AG20443 (cell line): ENCODE measurements around the gene KIF7.

Experiments used
- DNase-seq: peaks from one replicate; pipeline ENCODE4 v3.0.0; 2012; ENCODE audit warnings: low spot score, mixed read lengths

KIF7 gene

GRCh38 chr15:89669309-89669865, 14.1 kb upstream of the KIF7 start:
- no peak for DNase-seq

DNA sequence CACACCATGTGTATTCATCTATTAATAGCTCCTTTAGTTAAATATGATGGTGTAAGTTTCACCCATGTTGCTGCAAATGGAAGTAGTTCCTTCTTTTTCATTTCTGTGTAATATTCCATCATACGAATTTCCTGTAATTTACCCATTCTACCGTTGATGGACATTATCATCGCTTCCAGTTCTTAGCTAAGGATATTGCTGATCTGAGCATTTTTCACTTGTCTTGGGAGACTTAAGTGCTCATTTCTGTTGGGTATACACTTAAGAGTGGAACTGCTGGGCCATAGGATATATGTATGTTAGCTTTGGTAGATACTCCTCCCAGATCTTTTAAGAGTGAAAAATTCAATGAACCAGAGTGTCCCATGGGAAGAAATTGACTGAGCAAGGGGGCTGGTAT, 12.9 kb upstream of the KIF7 start:
- DNase-seq: no peak

DNA sequence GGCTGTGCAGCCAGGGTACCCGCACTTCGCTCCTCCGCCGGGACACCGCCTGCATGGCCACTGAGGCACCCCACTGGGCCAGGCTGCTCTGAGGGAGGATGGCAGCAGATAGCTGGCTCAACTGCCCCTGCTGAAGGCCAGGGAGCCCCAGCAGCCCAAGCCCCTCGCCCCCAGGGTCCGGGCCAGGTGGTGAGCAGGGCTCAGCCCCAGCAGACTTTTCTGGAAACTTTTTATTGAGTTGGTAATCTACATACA, 12.4 kb upstream of the KIF7 start:
- no peak for DNase-seq

DNA sequence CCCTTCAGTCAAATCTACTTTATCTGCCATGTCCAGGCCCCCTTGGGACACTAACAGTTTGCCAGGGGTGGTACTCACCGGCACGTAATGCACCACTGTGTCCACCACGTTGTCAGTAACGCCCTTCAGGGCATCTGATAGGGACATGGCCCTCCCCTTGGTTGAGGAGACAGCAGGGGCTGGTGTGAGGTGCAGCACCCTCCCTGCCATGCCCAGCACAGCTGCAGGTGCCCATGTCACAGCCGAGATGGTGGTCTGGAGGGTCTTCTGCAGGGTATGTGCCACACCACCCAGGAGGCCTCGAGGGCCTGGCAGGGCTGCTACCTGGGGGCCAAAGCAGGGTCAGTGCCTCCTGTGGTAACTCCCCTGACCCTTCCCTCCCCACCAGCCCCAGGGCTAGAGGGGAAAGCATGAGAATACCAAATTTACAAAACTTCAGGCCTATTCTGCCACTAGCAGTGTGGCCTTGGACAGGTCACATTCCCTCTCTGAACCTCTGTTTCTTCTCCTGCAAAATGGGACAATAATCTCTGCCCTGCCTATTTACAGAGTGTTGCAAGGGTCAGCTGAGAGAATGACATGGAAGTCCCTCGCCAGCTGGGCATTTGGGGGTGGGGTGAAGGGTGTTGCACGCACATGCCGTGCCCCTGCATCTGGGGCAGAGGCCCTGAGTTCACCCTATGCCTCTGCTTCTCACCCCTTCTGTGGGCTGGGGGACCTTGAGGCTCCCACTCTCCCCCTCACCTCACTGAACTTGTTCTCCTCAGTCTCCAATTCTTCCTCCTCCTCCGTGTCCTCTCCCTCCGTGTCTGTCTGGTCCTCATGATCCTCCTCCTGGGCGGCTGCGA, 11.8 kb upstream of the KIF7 start:
- DNase-seq: no peak

GRCh38 chr15:89666184-89666857, 11.1 kb upstream of the KIF7 start:
- no peak for DNase-seq

DNA sequence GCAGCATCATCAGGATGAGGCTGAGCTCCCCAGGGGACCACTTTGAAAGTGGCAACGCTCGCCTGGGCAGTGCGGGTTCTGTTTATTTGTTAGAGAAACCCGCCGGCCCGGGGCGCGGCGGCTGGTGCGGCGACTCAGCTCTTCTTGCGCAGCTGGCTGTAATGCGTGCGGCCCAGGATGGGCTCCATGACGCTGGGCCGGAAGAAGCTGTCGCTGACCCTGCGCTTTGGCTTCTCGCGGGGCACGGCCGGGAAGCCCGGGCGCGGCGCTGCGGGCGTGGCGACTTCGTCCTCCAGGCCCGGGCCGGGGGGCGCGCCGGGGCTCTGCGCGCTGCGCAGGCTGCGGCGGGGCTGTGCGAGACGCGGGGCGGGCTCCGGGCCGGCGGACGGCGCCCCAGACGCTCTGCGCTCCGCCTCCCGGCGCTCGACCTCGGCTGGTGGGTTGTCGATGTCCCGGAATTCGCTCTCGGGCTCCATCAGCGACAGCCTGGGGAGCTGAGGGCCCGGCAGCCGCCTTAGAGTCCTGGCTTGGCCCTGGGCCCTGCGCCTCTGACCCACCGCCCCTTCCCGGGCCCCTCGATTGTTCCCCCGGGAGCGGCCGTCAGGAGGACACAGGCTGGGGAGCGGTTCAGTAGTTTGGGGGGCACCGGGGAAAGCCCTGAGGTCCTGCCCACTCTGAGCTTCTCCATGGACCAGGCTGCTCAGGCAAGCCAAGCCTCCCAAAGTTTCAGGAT, 10.3 kb upstream of the KIF7 start:
- DNase-seq: peak; percentile 86

GRCh38 chr15:89664441-89665350, 9.4 kb upstream of the KIF7 start:
- no peak for DNase-seq

DNA sequence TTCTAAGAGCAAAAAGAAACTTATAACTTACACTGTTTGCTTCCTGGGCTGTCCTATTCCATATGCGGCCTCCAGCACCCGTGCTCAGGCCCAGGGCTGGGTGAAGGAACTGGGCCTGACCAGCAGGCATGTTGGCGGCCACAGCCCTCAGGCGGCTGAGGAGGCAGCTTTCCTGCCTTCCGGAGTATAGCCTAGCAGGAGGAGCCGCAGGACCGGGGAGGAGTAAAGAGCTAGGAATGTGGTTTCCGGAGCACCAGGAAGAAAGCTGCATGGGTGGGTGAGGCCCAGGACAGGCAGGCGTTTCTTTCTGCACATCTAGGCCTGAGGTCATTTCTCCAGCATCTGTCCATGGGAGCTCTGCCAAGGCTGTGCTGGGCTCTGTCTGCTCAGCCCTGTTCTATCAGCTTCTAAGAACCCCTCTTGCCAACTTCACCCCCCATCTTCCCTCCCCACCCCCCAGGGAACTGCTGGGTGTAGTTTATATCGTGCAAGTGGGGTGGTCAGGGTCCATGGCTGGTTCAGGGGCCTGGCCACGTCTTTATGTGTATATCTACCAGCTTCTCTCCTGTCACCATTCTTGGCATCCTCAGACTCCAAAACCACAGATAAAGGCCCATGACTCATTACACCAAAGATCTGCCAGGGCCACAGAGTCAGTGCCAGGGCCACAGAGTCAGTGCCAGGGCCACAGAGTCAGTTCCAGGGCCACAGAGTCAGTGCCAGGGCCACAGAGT, 7.8 kb upstream of the KIF7 start:
- DNase-seq: peak; percentile 96

DNA sequence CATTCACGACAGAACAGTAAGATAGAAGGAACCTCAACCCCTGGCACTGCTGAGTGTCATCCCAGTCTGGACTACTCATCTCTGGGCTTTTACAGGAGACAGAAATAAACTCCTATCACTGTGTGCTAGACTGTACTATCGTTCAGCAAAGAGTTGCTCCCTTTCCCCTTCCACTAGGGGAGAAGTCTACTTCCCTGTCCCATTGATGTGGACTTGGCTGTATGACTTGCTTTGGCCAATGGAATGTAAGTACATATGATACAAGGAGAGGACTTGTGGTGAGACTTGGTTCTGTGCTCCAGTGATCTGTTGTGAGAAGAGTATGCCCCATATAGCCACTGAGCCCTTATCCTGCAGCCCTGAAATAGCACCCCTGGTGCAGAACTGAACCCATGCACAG, 5.3 kb upstream of the KIF7 start:
- DNase-seq: no peak

DNA sequence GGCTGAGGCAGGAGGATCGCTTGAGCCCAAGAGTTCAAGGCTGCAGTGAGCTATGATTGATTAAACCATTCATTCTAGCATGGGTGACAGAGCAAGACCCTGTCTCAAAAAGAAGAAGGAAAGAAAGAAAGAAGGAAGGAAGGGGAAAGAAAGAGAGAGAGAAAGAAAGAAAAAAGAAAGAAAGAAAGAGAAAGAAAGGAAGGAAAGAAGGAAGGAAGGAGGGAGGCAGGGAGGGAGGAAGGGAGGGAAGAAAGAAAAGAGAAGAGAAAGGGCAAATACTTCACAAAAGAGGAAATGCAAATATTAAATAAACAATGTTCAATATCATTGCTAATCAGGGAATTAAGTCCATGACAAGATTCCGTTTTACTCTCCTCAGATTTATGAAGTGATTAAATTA, 4.0 kb upstream of the KIF7 start:
- DNase-seq: no peak

- DNase-seq: no peak
These were observed 2.5 kb upstream of the KIF7 start for GRCh38 chr15:89657686-89658200.

DNA sequence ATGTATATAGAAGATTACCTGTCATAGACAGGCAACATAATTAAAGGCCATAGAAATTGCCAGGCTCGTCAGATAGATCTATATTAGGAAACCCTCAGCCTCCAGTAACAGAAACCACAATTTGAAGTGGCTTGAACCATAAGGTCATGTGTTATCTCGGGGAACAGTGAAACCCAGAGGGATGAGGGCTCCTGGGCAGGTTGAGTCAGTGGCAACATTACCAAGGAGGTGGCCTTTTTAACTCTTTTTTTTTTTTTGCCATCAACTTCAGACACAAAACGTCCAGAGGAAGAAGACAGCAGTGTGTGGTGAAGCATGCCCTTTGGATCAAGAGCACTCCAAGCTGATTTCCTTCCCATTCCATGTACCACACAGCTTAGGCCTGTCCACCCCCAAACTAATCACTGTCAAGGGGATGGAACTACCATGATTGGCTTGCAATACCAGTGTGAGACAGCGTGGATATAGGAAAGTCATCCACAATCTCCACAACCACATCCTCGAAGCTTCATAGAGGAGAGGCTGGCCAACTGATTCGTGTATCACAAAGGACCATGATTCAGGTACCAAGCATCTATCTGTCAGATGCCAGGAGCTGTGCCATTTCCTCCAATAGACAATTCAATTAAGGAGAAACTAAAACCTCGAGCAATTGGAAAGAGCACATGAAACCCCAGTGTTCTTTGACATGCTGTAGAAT, 999 bp upstream of the KIF7 start:
- no peak for DNase-seq

DNA sequence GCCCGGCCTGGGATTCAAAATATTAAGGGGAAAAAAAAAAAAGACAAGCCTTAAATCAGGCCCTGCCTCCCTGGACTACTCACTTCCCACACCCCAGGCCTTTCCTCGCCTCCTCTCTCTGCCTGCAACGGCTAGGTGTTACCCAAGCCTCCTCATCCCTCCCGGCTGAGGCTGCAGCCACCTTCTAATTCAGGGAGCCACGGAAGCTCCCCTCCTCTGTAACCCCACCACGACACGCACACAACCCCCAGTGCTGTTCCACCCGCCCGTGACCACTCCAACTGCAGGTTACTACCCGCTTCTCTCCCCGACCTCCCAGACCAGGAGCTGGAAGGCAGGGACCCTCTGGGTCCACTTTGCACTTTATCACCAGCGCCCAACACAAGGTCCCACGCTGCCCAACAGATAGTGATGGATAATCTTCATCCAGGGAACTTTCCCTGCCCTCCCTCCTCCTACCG, 936 bp downstream of the KIF7 start:
- DNase-seq: peak; percentile 82

DNA sequence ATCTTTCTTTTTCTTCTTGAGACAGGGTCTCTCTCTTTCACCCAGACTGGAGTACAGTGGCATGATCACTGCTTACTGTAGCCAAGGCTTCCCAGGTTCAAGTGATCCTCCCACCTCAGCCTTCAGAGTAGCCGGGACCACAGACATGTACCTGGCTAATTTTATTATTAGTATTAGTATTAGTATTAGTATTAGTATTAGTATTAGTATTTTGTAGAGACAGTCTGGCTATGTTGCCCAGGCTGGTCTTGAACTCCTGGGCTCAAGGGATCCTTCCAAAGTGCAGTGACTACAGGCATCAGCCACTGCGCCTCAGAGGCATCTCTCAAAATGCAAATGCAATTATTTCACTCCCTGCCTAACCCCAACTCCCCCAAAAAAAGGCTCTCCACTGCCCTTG, 1.7 kb downstream of the KIF7 start:
- no peak for DNase-seq

- DNase-seq: no peak
These were observed 2.6 kb downstream of the KIF7 start for GRCh38 chr15:89652666-89653065.

- DNase-seq: no peak
These were observed 3.1 kb downstream of the KIF7 start for GRCh38 chr15:89652131-89652530.

GRCh38 chr15:89649716-89650115, 5.6 kb downstream of the KIF7 start:
- no peak for DNase-seq

DNA sequence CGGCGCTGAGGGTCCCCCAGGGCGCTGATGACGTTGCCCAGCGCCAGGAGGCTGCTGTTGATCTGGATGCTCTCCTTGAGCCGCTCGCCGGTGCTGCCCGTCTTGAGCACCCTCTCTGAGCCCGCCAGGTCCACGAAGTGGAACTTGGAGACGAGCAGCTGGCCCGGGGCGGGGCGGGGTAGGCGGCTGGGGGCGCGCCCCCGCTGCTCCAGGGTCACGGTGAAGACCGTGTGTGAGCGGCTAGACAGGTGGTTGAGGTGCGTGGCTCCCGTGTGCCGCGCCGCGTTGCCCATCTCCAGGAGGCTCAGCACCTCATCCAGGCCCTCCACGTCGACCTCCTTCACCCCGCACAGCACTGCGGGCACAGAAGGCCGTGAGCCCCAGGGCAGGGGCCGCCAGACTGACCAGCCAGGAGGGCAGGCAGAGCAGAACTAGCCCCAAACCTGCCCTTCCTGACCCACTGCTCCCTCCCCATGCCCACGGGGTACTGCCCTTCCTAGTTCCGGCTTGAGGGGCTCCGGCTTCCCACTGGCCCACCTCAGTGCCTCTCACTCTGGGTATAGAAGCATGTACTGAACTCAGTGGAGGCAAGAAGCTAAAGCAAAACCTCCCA, 6.1 kb downstream of the KIF7 start:
- no peak for DNase-seq

DNA sequence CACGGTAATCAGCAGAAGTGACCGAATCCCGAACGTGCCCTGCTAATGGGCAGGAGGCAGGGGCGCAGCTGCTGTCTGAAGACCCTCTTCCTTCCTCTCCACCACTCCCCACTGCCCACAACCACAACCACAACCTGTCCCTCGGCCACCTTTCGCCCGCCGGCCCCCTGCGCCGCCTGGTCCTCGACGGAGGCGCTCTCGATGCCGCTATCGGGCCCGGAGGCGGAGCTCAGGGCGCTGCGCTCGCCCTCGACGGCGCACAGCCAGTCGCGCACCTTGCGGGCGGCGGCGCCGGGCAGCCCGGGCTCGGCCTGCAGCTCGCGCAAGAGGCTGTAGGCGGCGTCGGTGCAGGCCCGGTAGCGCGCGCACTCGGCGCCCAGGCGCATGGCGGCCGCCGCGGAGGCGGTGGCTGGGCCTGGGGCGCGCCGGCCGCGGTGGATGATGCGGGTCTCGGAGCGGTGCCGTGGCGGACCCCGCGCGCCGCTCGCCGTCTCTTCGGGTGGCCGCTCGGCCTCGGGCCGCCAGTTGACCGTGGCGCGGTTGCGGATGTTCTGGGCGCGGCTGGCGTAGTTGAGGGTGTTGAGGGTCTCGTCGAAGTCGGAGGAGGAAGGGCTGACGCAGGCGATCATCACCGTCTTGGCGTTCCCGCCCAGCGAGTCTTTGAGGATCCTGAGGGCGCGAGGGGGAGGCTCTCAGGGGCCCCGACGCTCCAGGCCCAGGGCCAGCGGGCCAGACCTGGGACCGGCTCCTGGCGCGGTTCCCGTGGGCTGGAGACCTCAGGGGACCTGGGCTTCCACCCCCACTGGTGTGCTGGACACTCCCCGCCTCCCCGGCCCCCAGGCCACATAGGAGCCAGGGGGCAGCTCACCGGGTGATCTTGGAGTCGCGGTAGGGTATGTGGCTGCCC, 6.9 kb downstream of the KIF7 start:
- no peak for DNase-seq
